ENCODE data around the gene FAM184A.

FAM184A gene

GRCh38 chr6:119043265-119043664 is 35.2 kb downstream of the FAM184A start:
- in situ Hi-C loops (cut with MboI; ENCODE audit: low pct_unique_long_range_greater_than_20kb, low sequenced_read_pairs, unreplicated experiment), result no loop called here
- no peak for TF ChIP-seq CTCF (IDR thresholded peaks at IDR 0.05; ENCODE audit: extremely low read depth, insufficient read depth, missing control alignments)
- DNase-seq (ENCODE audit: low spot score), result no peak

- in situ Hi-C loops (cut with MboI; ENCODE audit: low pct_unique_long_range_greater_than_20kb, low sequenced_read_pairs, unreplicated experiment), result no loop called here
- TF ChIP-seq CTCF (IDR thresholded peaks at IDR 0.05; ENCODE audit: extremely low read depth, insufficient read depth, missing control alignments), result no peak
- no peak for DNase-seq (ENCODE audit: low spot score)
These were observed 37.8 kb downstream of the FAM184A start for GRCh38 chr6:119040636-119041035.

- in situ Hi-C loops (cut with MboI; ENCODE audit: low pct_unique_long_range_greater_than_20kb, low sequenced_read_pairs, unreplicated experiment), result no loop called here
- no peak for DNase-seq (ENCODE audit: low spot score)
- TF ChIP-seq CTCF (IDR thresholded peaks at IDR 0.05; ENCODE audit: extremely low read depth, insufficient read depth, missing control alignments), result no peak
These were observed 38.2 kb downstream of the FAM184A start for GRCh38 chr6:119040229-119040628.

- no peak for DNase-seq (ENCODE audit: low spot score)
- no peak for TF ChIP-seq CTCF (IDR thresholded peaks at IDR 0.05; ENCODE audit: extremely low read depth, insufficient read depth, missing control alignments)
- in situ Hi-C loops (cut with MboI; ENCODE audit: low pct_unique_long_range_greater_than_20kb, low sequenced_read_pairs, unreplicated experiment), result no loop called here
These were observed 40.4 kb downstream of the FAM184A start for GRCh38 chr6:119037941-119038623.

GRCh38 chr6:119037264-119037663 is 41.2 kb downstream of the FAM184A start:
- in situ Hi-C loops (cut with MboI; ENCODE audit: low pct_unique_long_range_greater_than_20kb, low sequenced_read_pairs, unreplicated experiment), result no loop called here
- TF ChIP-seq CTCF (IDR thresholded peaks at IDR 0.05; ENCODE audit: extremely low read depth, insufficient read depth, missing control alignments), result no peak
- no peak for DNase-seq (ENCODE audit: low spot score)

- no peak for DNase-seq (ENCODE audit: low spot score)
- TF ChIP-seq CTCF (IDR thresholded peaks at IDR 0.05; ENCODE audit: extremely low read depth, insufficient read depth, missing control alignments), result no peak
- in situ Hi-C loops (cut with MboI; ENCODE audit: low pct_unique_long_range_greater_than_20kb, low sequenced_read_pairs, unreplicated experiment), result no loop called here
These were observed 42.4 kb downstream of the FAM184A start for GRCh38 chr6:119036081-119036480.

Data from GM13977 (cell line).